K562 (cell line): Measurements from ENCODE around the gene OBSCN. TPM values are rescaled to one million over a fixed set of nuclear protein-coding genes. Genes with fewer than 3 reads are reported as not detected.

Experiments
- BRD4 ChIP-seq: fragments of 200-600 bp; sonication (generic); IDR thresholded peaks from 2 replicates; pipeline ENCODE4 v1.6.1; 2017; ENCODE audit warnings: inconsistent platforms
- EP400 ChIP-seq: fragments of 450-650 bp; IDR thresholded peaks from 2 replicates; pipeline ENCODE4 v1.6.1; 2017; ENCODE audit warnings: antibody characterized with exemption, mild to moderate bottlenecking, moderate library complexity
- IRF9 ChIP-seq: fragments of 450-650 bp; IDR thresholded peaks from 2 replicates; pipeline ENCODE4 v1.6.1; 2016; ENCODE audit warnings: missing biosample characterization, missing genetic modification characterization
- JUNB ChIP-seq: fragments of 450-650 bp; formaldehyde crosslinking; conservative IDR thresholded peaks from 2 replicates; pipeline ENCODE4 v1.4.0; 2020; ENCODE audit warnings: mild to moderate bottlenecking
- PTTG1 ChIP-seq: fragments of 450-650 bp; IDR thresholded peaks from 2 replicates; pipeline ENCODE4 v1.6.1; 2016; ENCODE audit warnings: low read depth, mild to moderate bottlenecking, missing genetic modification characterization, missing compliant biosample characterization
- SIN3A ChIP-seq, 2 experiments: fragments of 150-350 bp in 1 of 2; IDR thresholded peaks; 2 replicates each; pipeline ENCODE4 v1.6.1; 2011 to 2016; ENCODE audit warnings: borderline replicate concordance in 2 of 2, low read depth in 2 of 2, low read length in 2 of 2, mild to moderate bottlenecking in 2 of 2, moderate library complexity in 2 of 2; ENCODE audit not compliant: control insufficient read depth in 1 of 2
- SIRT6 ChIP-seq: IDR thresholded peaks from one replicate; pipeline ENCODE4 v1.6.1; 2012; ENCODE audit warnings: low read depth, mild to moderate bottlenecking, control low read depth, inconsistent platforms, low read length, moderate library complexity
- TAF9B ChIP-seq: fragments of 450-650 bp; IDR thresholded peaks from 2 replicates; pipeline ENCODE4 v1.6.1; 2018; ENCODE audit warnings: mild to moderate bottlenecking; ENCODE audit not compliant: partially characterized antibody
- TEAD4 ChIP-seq, 2 experiments: sonication (generic) in 1 of 2; formaldehyde crosslinking in 1 of 2; IDR thresholded peaks; 2 replicates each; pipeline versions ENCODE4 v1.6.1 to v1.8.0; 2012 to 2022; ENCODE audit warnings: borderline replicate concordance in 1 of 2, inconsistent platforms in 1 of 2, low read length in 1 of 2, mild to moderate bottlenecking in 1 of 2, missing genetic modification reagents in 1 of 2
- ZBTB7A ChIP-seq: IDR thresholded peaks from 2 replicates; pipeline ENCODE4 v1.6.1; 2011; ENCODE audit warnings: low read depth, mild to moderate bottlenecking, low read length, moderate library complexity, borderline replicate concordance; ENCODE audit not compliant: control insufficient read depth
- ZNF140 ChIP-seq: fragments of 250-450 bp; sonication (Bioruptor Pico); IDR thresholded peaks from 2 replicates; pipeline ENCODE4 v1.8.0; 2021; ENCODE audit warnings: moderate library complexity, mild to moderate bottlenecking, inconsistent platforms
- ZNF165 ChIP-seq: fragments of 250-450 bp; sonication (Bioruptor Pico); IDR thresholded peaks from 2 replicates; pipeline ENCODE4 v1.4.0; 2020; ENCODE audit warnings: borderline replicate concordance
- ZNF282 ChIP-seq: sonication (generic); formaldehyde crosslinking; IDR thresholded peaks from 2 replicates; pipeline ENCODE4 v1.8.1; 2023; ENCODE audit warnings: missing genetic modification reagents
- ZNF408 ChIP-seq: fragments of 250-450 bp; sonication (Bioruptor Pico); IDR thresholded peaks from 2 replicates; pipeline ENCODE4 v1.4.0; 2020; ENCODE audit warnings: low read depth, mild to moderate bottlenecking, moderate library complexity
- ZNF445 ChIP-seq: fragments of 250-450 bp; sonication (Bioruptor Pico); IDR thresholded peaks from 2 replicates; pipeline ENCODE4 v1.4.0; 2020; ENCODE audit warnings: low read depth, mild to moderate bottlenecking, moderate library complexity
- ZNF639 ChIP-seq, 2 experiments: fragments of 200-800 bp in 1 of 2; sonication (Bioruptor generic) in 1 of 2; sonication (generic) in 1 of 2; formaldehyde crosslinking in 1 of 2; IDR thresholded peaks in 1 of 2; conservative IDR thresholded peaks in 1 of 2; 2 replicates each; pipeline versions ENCODE4 v1.5.0 to v1.6.1; 2016 to 2020; ENCODE audit warnings: missing compliant biosample characterization in 1 of 2, missing genetic modification characterization in 1 of 2, missing genetic modification reagents in 1 of 2
- ZNF778 ChIP-seq: fragments of 450-650 bp; formaldehyde crosslinking; IDR thresholded peaks from 2 replicates; pipeline ENCODE4 v1.4.0; 2020; ENCODE audit warnings: mild to moderate bottlenecking, moderate library complexity
- polyA plus RNA-seq, 8 experiments: library from polyadenylated mRNA; depleted of rRNA in 4 of 8; stranded (reverse) in 5 of 8; unstranded in 3 of 8; fragments of >200 nt; fragmentation: Nextera tagmentation in 2 of 8; fragmentation: Illumina TruSeq in 1 of 8; extraction: Ambion mirVana in 2 of 8; extraction: Trizol in 1 of 8; gene quantifications; 2 replicates each; pipeline versions ENCODE4 v1.2.1 to v1.2.3, GENCODE V29; 2011 to 2014; ENCODE audit warnings: inconsistent platforms in 1 of 8, missing spikeins in 1 of 8
- total RNA-seq, 7 experiments: library from RNA; depleted of rRNA in 6 of 7; stranded (reverse); fragments of >200 nt in 6 of 7; fragmentation: Illumina TruSeq in 2 of 7; extraction: Trizol in 2 of 7; gene quantifications; 2 replicates each; pipeline versions ENCODE4 v1.2.1 to v1.2.3, GENCODE V29; 2011 to 2021; ENCODE audit warnings: low replicate concordance in 1 of 7
- TF ChIP-seq, protein P1 (sequence below): fragments of 450-650 bp; IDR thresholded peaks from 2 replicates; pipeline ENCODE4 v1.6.1; 2014; ENCODE audit warnings: low read depth, mild to moderate bottlenecking, moderate library complexity, borderline replicate concordance
- TF ChIP-seq, protein P2 (sequence below): fragments of 250-450 bp; sonication (Bioruptor Pico); IDR thresholded peaks from 2 replicates; pipeline ENCODE4 v1.8.0; 2022; ENCODE audit warnings: moderate library complexity, mild to moderate bottlenecking, inconsistent platforms
- TF ChIP-seq, protein P3 (sequence below): sonication (generic); formaldehyde crosslinking; IDR thresholded peaks from 2 replicates; pipeline ENCODE4 v1.9.0; 2022; ENCODE audit warnings: mild to moderate bottlenecking, missing genetic modification reagents
- TF ChIP-seq, protein P4 (sequence below): fragments of 250-450 bp; sonication (Bioruptor Pico); IDR thresholded peaks from 2 replicates; pipeline ENCODE4 v1.6.1; 2021; ENCODE audit warnings: mild to moderate bottlenecking

OBSCN gene
- total and polyA plus RNA-seq, 9 of the 15 experiments (the other 6 are each of a cell fraction or from before 2014, with no cell fraction given), result 0.18 to 19.7 (median 3.6) TPM

- TF ChIP-seq, protein P1, sequence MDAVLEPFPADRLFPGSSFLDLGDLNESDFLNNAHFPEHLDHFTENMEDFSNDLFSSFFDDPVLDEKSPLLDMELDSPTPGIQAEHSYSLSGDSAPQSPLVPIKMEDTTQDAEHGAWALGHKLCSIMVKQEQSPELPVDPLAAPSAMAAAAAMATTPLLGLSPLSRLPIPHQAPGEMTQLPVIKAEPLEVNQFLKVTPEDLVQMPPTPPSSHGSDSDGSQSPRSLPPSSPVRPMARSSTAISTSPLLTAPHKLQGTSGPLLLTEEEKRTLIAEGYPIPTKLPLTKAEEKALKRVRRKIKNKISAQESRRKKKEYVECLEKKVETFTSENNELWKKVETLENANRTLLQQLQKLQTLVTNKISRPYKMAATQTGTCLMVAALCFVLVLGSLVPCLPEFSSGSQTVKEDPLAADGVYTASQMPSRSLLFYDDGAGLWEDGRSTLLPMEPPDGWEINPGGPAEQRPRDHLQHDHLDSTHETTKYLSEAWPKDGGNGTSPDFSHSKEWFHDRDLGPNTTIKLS, result no peak
- TF ChIP-seq ZNF165 (CRISPR knock-in tag), result no peak
- no peak for TF ChIP-seq ZNF408
- TF ChIP-seq, protein P2, sequence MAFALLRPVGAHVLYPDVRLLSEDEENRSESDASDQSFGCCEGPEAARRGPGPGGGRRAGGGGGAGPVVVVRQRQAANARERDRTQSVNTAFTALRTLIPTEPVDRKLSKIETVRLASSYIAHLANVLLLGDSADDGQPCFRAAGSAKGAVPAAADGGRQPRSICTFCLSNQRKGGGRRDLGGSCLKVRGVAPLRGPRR, result 0 out of 2 replicates have a peak, but pooled peaks have one; percentile 26
- no peak for TF ChIP-seq ZNF778 (CRISPR knock-in tag)
- TF ChIP-seq IRF9, result no peak
- peak in 1 of 2 experiments; percentile 72; a peak in 1 of 4 replicates for TF ChIP-seq SIN3A (IDR thresholded peaks at IDR 0.05; ENCODE audit: borderline replicate concordance in 2 of 2, control insufficient read depth in 1 of 2, low read depth in 2 of 2, low read length in 2 of 2)
- TF ChIP-seq PTTG1, result no peak
- TF ChIP-seq, protein P3, sequence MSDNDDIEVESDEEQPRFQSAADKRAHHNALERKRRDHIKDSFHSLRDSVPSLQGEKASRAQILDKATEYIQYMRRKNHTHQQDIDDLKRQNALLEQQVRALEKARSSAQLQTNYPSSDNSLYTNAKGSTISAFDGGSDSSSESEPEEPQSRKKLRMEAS (CRISPR knock-in tag), result peak; percentile 94
- peak; percentile 90 for TF ChIP-seq TEAD4 (IDR thresholded peaks at IDR 0.05; ENCODE audit: low read length)
- no peak for TF ChIP-seq TEAD4 (CRISPR knock-in tag; IDR thresholded peaks at IDR 0.05; ENCODE audit: borderline replicate concordance)
- TF ChIP-seq ZNF140 (CRISPR knock-in tag), result no peak
- TF ChIP-seq SIRT6, result no peak
- no peak for TF ChIP-seq BRD4
- TF ChIP-seq TAF9B, result no peak
- TF ChIP-seq EP400, result peak; percentile 25; the same call in 1 of the 2 replicates
- no peak for TF ChIP-seq ZNF282 (CRISPR knock-in tag)
- peak in 1 of 2 experiments; percentile 89; a peak in 2 of 4 replicates for TF ChIP-seq ZNF639 (CRISPR knock-in tag; conservative IDR thresholded peaks at IDR 0.05 in 1 of 2, IDR thresholded peaks at IDR 0.05 in 1 of 2)
- no peak for TF ChIP-seq JUNB (CRISPR knock-in tag)
- TF ChIP-seq ZBTB7A, result peak; percentile 46; the same call in 1 of the 2 replicates
- no peak for TF ChIP-seq ZNF445
- TF ChIP-seq, protein P4, sequence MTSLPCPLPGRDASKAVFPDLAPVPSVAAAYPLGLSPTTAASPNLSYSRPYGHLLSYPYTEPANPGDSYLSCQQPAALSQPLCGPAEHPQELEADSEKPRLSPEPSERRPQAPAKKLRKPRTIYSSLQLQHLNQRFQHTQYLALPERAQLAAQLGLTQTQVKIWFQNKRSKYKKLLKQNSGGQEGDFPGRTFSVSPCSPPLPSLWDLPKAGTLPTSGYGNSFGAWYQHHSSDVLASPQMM (CRISPR knock-in tag), result no peak
Observed at GRCh38 chr1:228164561-228165371, 43.1 kb upstream of the OBSCN start (continued).
